ENCODE data around the gene STARD5. TPM values are rescaled to one million over a fixed set of nuclear protein-coding genes. Genes with fewer than 3 reads are reported as not detected.

STARD5 gene
- total RNA-seq, 2 donors from 2014 or later, result 1.3 to 9.6 TPM

- TF ChIP-seq POLR2A (IDR thresholded peaks at IDR 0.05) (no peak), CTCF (IDR thresholded peaks at IDR 0.05) (no peak)
- Histone ChIP-seq H3K27ac (no peak overlapping the region), H3K27me3 (no peaks in the 10 kb centered on the region), H3K4me3 (no peak overlapping the region), H3K36me3 (replicated peaks in 1 of 2; ENCODE audit: insufficient read depth in 1 of 2, low read depth in 2 of 2) (no peaks in the 10 kb centered on the region), H3K4me1 (peaks cover 10% of the 10 kb centered on the region), H3K9me3 (no peaks in the 10 kb centered on the region)
- DNase-seq, result no peak
- ATAC-seq, result no peak
- 92 to 94% methylated on average over 4 of the region's 4 CpGs for WGBS, 2 donors
- intact Hi-C loops (cut with DNase I), result no loop called here
These were observed 11.7 kb upstream of the STARD5 start for GRCh38 chr15:81335631-81336030.

- intact Hi-C loops (cut with DNase I), result no loop called here
- Histone ChIP-seq H3K27ac (no peak overlapping the region), H3K36me3 (replicated peaks in 1 of 2; ENCODE audit: insufficient read depth in 1 of 2, low read depth in 2 of 2) (no peaks in the 10 kb centered on the region), H3K27me3 (no peaks in the 10 kb centered on the region), H3K9me3 (no peaks in the 10 kb centered on the region), H3K4me3 (no peak overlapping the region), H3K4me1 (peaks cover 10% of the 10 kb centered on the region)
- no peak for TF ChIP-seq POLR2A (IDR thresholded peaks at IDR 0.05)
- TF ChIP-seq CTCF (IDR thresholded peaks at IDR 0.05), result no peak
- ATAC-seq, result no peak
- WGBS, 2 donors, result 86 to 91% methylated on average over 10 of the region's 10 CpGs
- no peak for DNase-seq
These were observed 11.0 kb upstream of the STARD5 start for GRCh38 chr15:81334768-81335435.

GRCh38 chr15:81333363-81333762 is 9.4 kb upstream of the STARD5 start:
- TF ChIP-seq POLR2A (IDR thresholded peaks at IDR 0.05) (no peak), CTCF (IDR thresholded peaks at IDR 0.05) (no peak)
- no peak for ATAC-seq
- Histone ChIP-seq H3K36me3 (replicated peaks in 1 of 2; ENCODE audit: insufficient read depth in 1 of 2, low read depth in 2 of 2) (no peaks in the 10 kb centered on the region), H3K4me1 (peaks cover 7% of the 10 kb centered on the region), H3K27ac (no peak overlapping the region), H3K9me3 (no peaks in the 10 kb centered on the region), H3K27me3 (no peaks in the 10 kb centered on the region), H3K4me3 (no peak overlapping the region)
- DNase-seq, result no peak
- 96 to 100% methylated on average over 3 of the region's 3 CpGs for whole genome bisulfite sequencing, 2 donors
- intact Hi-C loops (cut with DNase I), result no loop called here

GRCh38 chr15:81332326-81332725 is 8.4 kb upstream of the STARD5 start:
- intact Hi-C loops (cut with DNase I), result no loop called here
- no peak for DNase-seq
- 98 to 100% methylated on average over 6 to 12 of the region's 12 CpGs for WGBS, 2 donors

More at GRCh38 chr15:81332326-81332725, 8.4 kb upstream of the STARD5 start:
- H3K9me3 ChIP-seq, result no peaks in the 10 kb centered on the region
- H3K4me3 ChIP-seq, result no peak overlapping the region
- no peak overlapping the region for H3K27ac ChIP-seq
- TF ChIP-seq CTCF (IDR thresholded peaks at IDR 0.05), result no peak
- no peak for TF ChIP-seq POLR2A (IDR thresholded peaks at IDR 0.05)
- H3K4me1 ChIP-seq, result no peaks in the 10 kb centered on the region
- no peaks in the 10 kb centered on the region for H3K27me3 ChIP-seq
- H3K36me3 ChIP-seq (replicated peaks in 1 of 2; ENCODE audit: insufficient read depth in 1 of 2, low read depth in 2 of 2), result no peaks in the 10 kb centered on the region
- ATAC-seq, result no peak
